Breast epithelium (tissue), 4 donors: ENCODE data around the gene NEURL1. TPM values are rescaled to one million over a fixed set of nuclear protein-coding genes. Genes with fewer than 3 reads are reported as not detected.

Experiments
- DNase-seq, 2 donors: peaks; one replicate each; pipeline ENCODE4 v3.0.0-alpha.2; 2019; ENCODE audit warnings: low spot score in 2 of 2
- H3K27ac ChIP-seq, 2 donors: fragments of 200-600 bp; sonication (generic) in 1 of 2; one replicate each; pipeline ENCODE4 v1.5.1; 2016 to 2019; ENCODE audit warnings: mild to moderate bottlenecking in 1 of 2
- H3K27me3 ChIP-seq, 2 donors: fragments of 200-600 bp; sonication (generic) in 1 of 2; one replicate each; pipeline versions ENCODE4 v1.5.1 to v1.6.0; 2017 to 2019; ENCODE audit warnings: control low read depth in 1 of 2, mild to moderate bottlenecking in 1 of 2
- H3K36me3 ChIP-seq: fragments of 200-600 bp; one replicate; pipeline ENCODE4 v1.5.1; 2019
- H3K4me1 ChIP-seq, 2 donors: fragments of 200-600 bp; sonication (generic); one replicate each; pipeline ENCODE4 v1.5.1; 2016 to 2019; ENCODE audit warnings: control low read depth in 1 of 2
- H3K4me3 ChIP-seq, 3 donors: fragments of 200-600 bp; sonication (generic); 1 replicate in 2 of 3; 2 replicates in 1 of 3; pipeline ENCODE4 v1.5.1; 2016 to 2019; ENCODE audit warnings: mild to moderate bottlenecking in 3 of 3, moderate library complexity in 2 of 3
- H3K9me3 ChIP-seq, 2 donors: fragments of 200-600 bp; sonication (generic) in 1 of 2; one replicate each; pipeline ENCODE4 v1.5.1; 2016 to 2019; ENCODE audit warnings: control low read depth in 1 of 2
- CTCF ChIP-seq, 3 donors: fragments of 450-650 bp; IDR thresholded peaks; one replicate each; pipeline ENCODE4 v1.5.1; 2016 to 2017; ENCODE audit warnings: antibody characterized with exemption in 3 of 3, mild to moderate bottlenecking in 3 of 3, moderate library complexity in 3 of 3
- POLR2A ChIP-seq: fragments of 450-650 bp; IDR thresholded peaks from one replicate; pipeline ENCODE4 v1.6.1; 2016; ENCODE audit warnings: antibody characterized with exemption, mild to moderate bottlenecking, moderate library complexity
- POLR2AphosphoS5 ChIP-seq, 3 donors: sonication (generic); formaldehyde crosslinking; IDR thresholded peaks; one replicate each; pipeline ENCODE4 v1.6.1; 2017; ENCODE audit warnings: antibody characterized with exemption in 3 of 3
- intact Hi-C: fragments of 100-400 bp; cut with DNase I; formaldehyde crosslinking; loops from one replicate; pipeline ENCODE4 v1.15.1; 2023; ENCODE audit warnings: low total_unique reads
- total RNA-seq, 3 donors: library from RNA; depleted of rRNA; stranded (reverse); fragments of >200 nt; gene quantifications; one replicate each; pipeline ENCODE4 v1.1.0, GENCODE V29; 2016

NEURL1 gene
- total RNA-seq, 3 donors from 2014 or later: 0.16 to 1.5 (median 0.33) TPM

- DNase-seq: no peak
- TF ChIP-seq POLR2A: no peak
- TF ChIP-seq CTCF (IDR thresholded peaks at IDR 0.05): no peak
- no peak for TF ChIP-seq POLR2AphosphoS5 (IDR thresholded peaks at IDR 0.05)
- Histone ChIP-seq H3K4me1 (no peaks in the 10 kb centered on the region), H3K27ac (peak overlapping the region in 1 of 2 donors; percentile 6), H3K4me3 (no peak overlapping the region), H3K27me3 (no peaks in the 10 kb centered on the region), H3K36me3 (no peaks in the 10 kb centered on the region), H3K9me3 (no peaks in the 10 kb centered on the region)
- intact Hi-C loops: no loop called here
Observed at GRCh38 chr10:103610921-103611511, 117.5 kb downstream of the NEURL1 start.

GRCh38 chr10:103612462-103613365, 119.2 kb downstream of the NEURL1 start:
- intact Hi-C loops: no loop called here
- DNase-seq: no peak
- peak overlapping the region; percentile 13 to 72 for H3K27ac ChIP-seq
- peaks cover 0 to 6% of the 10 kb centered on the region in 2 donors for H3K4me1 ChIP-seq
- no peaks in the 10 kb centered on the region for H3K9me3 ChIP-seq
- no peaks in the 10 kb centered on the region for H3K36me3 ChIP-seq
- TF ChIP-seq POLR2AphosphoS5 (IDR thresholded peaks at IDR 0.05): peak in 1 of 3 donors; percentile 18
- TF ChIP-seq CTCF (IDR thresholded peaks at IDR 0.05): no peak
- no peak for TF ChIP-seq POLR2A
- no peak overlapping the region for H3K4me3 ChIP-seq
- no peaks in the 10 kb centered on the region for H3K27me3 ChIP-seq

- H3K36me3 ChIP-seq: no peaks in the 10 kb centered on the region
- H3K27me3 ChIP-seq: no peaks in the 10 kb centered on the region
- H3K4me3 ChIP-seq: no peak overlapping the region
- no peak overlapping the region for H3K27ac ChIP-seq
- no peaks in the 10 kb centered on the region for H3K9me3 ChIP-seq
- peaks cover 0 to 8% of the 10 kb centered on the region in 2 donors for H3K4me1 ChIP-seq
- no peak for DNase-seq
- TF ChIP-seq POLR2A (no peak), CTCF (IDR thresholded peaks at IDR 0.05) (no peak), POLR2AphosphoS5 (IDR thresholded peaks at IDR 0.05) (no peak)
- intact Hi-C loops: no loop called here
Observed at GRCh38 chr10:103613616-103614015, 120.1 kb downstream of the NEURL1 start.

- Histone ChIP-seq H3K4me3 (no peak overlapping the region), H3K36me3 (no peaks in the 10 kb centered on the region), H3K27me3 (no peaks in the 10 kb centered on the region), H3K9me3 (no peaks in the 10 kb centered on the region), H3K4me1 (peaks cover 0 to 13% of the 10 kb centered on the region in 2 donors), H3K27ac (peak overlapping the region; percentile 33 to 80)
- DNase-seq: no peak
- intact Hi-C loops: no loop called here
- TF ChIP-seq POLR2A: no peak
- TF ChIP-seq CTCF (IDR thresholded peaks at IDR 0.05): no peak
- TF ChIP-seq POLR2AphosphoS5 (IDR thresholded peaks at IDR 0.05): no peak
Observed at GRCh38 chr10:103614306-103615158, 121.0 kb downstream of the NEURL1 start.
